ENCODE measurements around the gene FLYWCH2. TPM values are rescaled to one million over a fixed set of nuclear protein-coding genes. Genes with fewer than 3 reads are reported as not detected.
"Not testable (repeated sequence)": the region's sequence is repeated elsewhere in the genome, so short reads cannot be mapped to it uniquely, and the experiment has no call there.

FLYWCH2 gene
- total RNA-seq, 4 donors from 2014 or later = 58.4 to 89.3 (median 73.8) TPM

DNA sequence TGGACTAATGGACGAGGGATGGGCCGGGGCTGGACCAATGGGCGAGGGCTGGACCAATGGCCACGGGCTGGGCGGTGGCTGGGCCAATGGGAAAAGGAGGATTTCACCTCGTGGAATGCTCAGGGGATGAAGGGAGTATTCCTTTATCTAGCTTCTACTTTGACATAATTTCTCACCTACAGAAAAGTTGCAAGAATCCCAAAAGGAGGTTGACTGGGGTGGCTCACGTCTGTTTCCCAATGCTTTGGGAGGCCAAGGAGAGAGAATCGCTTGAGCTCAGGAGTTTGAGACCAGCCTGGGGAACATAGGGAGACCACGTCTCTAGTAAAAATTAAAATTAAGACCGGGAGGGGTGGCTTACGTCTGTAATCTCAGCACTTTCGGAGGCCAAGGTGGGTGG lies 23.0 kb downstream of the FLYWCH2 start:
- intact Hi-C loops (cut with DNase I) = no loop called here
- TF ChIP-seq, protein P1, sequence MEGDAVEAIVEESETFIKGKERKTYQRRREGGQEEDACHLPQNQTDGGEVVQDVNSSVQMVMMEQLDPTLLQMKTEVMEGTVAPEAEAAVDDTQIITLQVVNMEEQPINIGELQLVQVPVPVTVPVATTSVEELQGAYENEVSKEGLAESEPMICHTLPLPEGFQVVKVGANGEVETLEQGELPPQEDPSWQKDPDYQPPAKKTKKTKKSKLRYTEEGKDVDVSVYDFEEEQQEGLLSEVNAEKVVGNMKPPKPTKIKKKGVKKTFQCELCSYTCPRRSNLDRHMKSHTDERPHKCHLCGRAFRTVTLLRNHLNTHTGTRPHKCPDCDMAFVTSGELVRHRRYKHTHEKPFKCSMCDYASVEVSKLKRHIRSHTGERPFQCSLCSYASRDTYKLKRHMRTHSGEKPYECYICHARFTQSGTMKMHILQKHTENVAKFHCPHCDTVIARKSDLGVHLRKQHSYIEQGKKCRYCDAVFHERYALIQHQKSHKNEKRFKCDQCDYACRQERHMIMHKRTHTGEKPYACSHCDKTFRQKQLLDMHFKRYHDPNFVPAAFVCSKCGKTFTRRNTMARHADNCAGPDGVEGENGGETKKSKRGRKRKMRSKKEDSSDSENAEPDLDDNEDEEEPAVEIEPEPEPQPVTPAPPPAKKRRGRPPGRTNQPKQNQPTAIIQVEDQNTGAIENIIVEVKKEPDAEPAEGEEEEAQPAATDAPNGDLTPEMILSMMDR (IDR thresholded peaks at IDR 0.05) = no peak
- TF ChIP-seq POLR2A (IDR thresholded peaks at IDR 0.05) = no peak
- 34 to 46% methylated on average over 12 of the region's 12 CpGs for WGBS, 2 donors
- DNase-seq = no peak
- H3K36me3 ChIP-seq = no peaks in the 10 kb centered on the region
- peak overlapping the region in 1 of 3 donors; percentile 5 for H3K27ac ChIP-seq
- no peaks in the 10 kb centered on the region for H3K27me3 ChIP-seq
- no peak overlapping the region for H3K4me3 ChIP-seq (replicated peaks in 1 of 3)
- no peaks in the 10 kb centered on the region for H3K9me3 ChIP-seq
- H3K4me1 ChIP-seq = peaks cover 5 to 16% of the 10 kb centered on the region in 2 donors

DNA sequence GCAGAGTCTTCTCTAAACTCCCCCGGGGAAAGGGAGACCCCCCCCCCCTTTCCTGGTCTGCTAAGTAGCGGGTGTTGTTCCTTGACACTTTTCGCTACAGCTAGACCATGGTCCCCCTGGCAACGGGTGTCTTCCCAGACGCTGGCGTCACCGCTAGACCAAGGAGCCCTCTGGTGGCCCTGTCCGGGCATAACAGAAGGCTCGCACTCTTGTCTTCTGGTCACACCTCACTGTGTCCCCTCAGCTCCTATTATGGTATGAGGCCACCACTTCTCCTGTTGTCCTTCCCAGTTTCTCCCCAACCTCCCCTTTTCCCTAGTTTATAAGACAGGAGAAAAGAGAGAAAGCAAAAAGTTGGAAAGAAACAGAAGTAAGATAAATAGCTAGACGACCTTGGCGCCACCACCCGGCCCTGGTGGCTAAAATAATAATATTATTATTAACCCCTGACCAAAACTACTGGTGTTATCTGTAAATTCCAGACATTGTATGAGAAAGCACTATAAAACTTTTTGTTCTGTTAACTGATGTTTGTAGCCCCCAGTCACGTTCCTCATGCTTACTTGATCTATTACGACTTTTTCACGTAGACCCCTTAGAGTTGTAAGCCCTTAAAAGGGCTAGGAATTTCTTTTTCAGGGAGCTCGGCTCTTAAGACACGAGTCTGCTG lies 24.2 kb downstream of the FLYWCH2 start:
- DNase-seq = peak; percentile 68 to 70
- intact Hi-C loops (cut with DNase I); H3K36me3 ChIP-seq; H3K4me3 ChIP-seq (replicated peaks in 1 of 3); H3K9me3 ChIP-seq; H3K27me3 ChIP-seq: not testable (repeated sequence)
- H3K4me1 ChIP-seq = peaks cover 5 to 20% of the 10 kb centered on the region in 2 donors
- 20 to 27% methylated on average over 12 to 17 of the region's 17 CpGs for WGBS, 2 donors
- TF ChIP-seq, protein P1 (IDR thresholded peaks at IDR 0.05) = peak in 5 of 6 experiments; percentile 36 to 79 (median 69)
- H3K27ac ChIP-seq = peak overlapping the region in 2 of 3 donors; percentile 53 to 59

DNA sequence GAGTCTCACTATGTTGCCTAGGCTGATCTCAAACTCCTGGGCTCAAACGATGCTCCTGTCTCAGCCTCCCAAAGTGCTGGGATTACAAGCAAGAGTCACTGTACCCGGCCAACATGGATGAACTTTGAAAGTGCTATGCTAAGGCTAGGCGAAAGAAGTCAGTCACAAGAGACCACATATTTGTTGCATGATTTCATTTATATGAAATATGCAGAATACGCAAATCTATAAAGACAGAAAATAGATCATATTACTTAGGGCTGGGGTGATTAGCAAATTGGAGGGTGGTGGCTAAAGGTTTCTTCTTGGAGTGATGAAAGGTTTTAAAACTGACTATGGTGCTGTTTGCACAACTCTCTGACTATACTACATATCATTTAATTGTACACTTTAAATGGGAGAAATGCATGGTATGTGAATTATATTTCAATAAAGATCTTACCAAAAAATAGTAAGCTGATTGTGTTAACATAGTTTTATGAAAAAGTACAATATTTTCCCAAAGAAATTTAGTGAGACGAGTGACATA lies 27.5 kb downstream of the FLYWCH2 start:
- TF ChIP-seq, protein P1 (IDR thresholded peaks at IDR 0.05) = no peak
- TF ChIP-seq POLR2A (IDR thresholded peaks at IDR 0.05) = no peak
- DNase-seq = no peak
- H3K36me3 ChIP-seq = peaks cover 5 to 7% of the 10 kb centered on the region in 2 donors
- intact Hi-C loops (cut with DNase I) = no loop called here
- no peak overlapping the region for H3K27ac ChIP-seq
- peaks cover 6 to 26% of the 10 kb centered on the region in 2 donors for H3K4me1 ChIP-seq
- H3K27me3 ChIP-seq = no peaks in the 10 kb centered on the region
- 65 to 67% methylated on average over 5 of the region's 5 CpGs for WGBS, 2 donors
- H3K9me3 ChIP-seq = no peaks in the 10 kb centered on the region
- no peak overlapping the region for H3K4me3 ChIP-seq (replicated peaks in 1 of 3)

DNA sequence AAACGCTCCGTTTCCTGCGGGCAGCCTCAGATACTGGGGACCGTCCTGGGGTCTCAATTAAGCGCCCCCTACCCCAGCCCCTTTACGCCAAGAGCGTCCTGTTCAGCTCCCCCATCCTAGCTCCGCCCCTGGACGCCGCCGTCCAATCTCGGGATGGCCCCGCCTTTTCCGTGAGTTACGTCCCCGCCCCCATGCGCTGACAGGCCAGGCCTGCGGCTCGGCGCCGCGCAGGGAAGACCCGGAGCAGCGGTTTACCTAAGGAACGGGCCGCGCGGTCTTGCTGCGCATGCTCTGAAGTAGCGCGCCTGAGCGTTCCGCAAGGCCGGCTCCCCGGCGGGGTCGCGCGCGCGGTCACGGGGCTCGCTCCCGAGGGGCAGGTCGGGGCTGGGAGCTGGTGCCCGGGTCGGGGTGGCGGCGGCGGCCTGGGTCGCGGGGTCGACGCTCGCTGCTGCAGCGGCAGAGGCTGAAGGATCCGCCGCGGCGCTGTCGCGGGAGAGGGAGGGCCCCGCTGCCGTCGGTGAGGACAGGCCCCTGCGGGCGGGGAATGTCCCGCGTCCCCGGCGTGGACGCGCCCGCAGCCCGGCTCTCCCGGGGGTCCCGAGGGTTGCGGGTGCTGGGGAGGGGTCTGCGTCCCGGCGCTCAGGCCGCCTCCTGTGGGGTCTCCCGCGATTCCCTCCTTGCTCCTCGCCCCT lies 28.8 kb downstream of the FLYWCH2 start, which contains the start of gene FLYWCH1:
TSS of gene FLYWCH1 (plus strand) at position 294 of the 692 bp plus-strand sequence. CDS start 17,755 bp downstream, outside the sequence.
- Histone ChIP-seq H3K36me3 (peaks cover 5 to 7% of the 10 kb centered on the region in 2 donors), H3K4me3 (replicated peaks in 1 of 3) (peak within 1 kb of the TSS; percentile 59 to 92 (median 84)), H3K4me1 (peaks cover 6 to 23% of the 10 kb centered on the region in 2 donors), H3K9me3 (no peaks in the 10 kb centered on the region), H3K27ac (peak within 1 kb of the TSS; percentile 63 to 89 (median 83)), H3K27me3 (no peaks in the 10 kb centered on the region)
- TF ChIP-seq, protein P1 (IDR thresholded peaks at IDR 0.05) = no peak
- TF ChIP-seq POLR2A (IDR thresholded peaks at IDR 0.05) = peak in 1 of 2 donors; percentile 80
- WGBS, 2 donors = 1% methylated on average over 27 to 41 of the region's 85 CpGs
- intact Hi-C loops (cut with DNase I) = no loop called here
- peak; percentile 99 for DNase-seq

Data from thyroid gland (tissue), 4 donors.